Stimulated activated CD8-positive, alpha-beta memory T cell treated with anti-CD3 and anti-CD28 coated beads, Interleukin-7, amount 100 ng/mL, for 4 hours (primary cell): Measurements from ENCODE around the gene RMND1.
"Not testable (repeated sequence)": the region's sequence is repeated elsewhere in the genome, so short reads cannot be mapped to it uniquely, and the experiment has no call there.

Experiments used
- DNase-seq, 2 donors: peaks; one replicate each; pipeline ENCODE4 v3.0.0-alpha.2; 2020; ENCODE audit warnings: low read depth in 2 of 2

Gene RMND1, protein sequence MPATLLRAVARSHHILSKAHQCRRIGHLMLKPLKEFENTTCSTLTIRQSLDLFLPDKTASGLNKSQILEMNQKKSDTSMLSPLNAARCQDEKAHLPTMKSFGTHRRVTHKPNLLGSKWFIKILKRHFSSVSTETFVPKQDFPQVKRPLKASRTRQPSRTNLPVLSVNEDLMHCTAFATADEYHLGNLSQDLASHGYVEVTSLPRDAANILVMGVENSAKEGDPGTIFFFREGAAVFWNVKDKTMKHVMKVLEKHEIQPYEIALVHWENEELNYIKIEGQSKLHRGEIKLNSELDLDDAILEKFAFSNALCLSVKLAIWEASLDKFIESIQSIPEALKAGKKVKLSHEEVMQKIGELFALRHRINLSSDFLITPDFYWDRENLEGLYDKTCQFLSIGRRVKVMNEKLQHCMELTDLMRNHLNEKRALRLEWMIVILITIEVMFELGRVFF

DNA sequence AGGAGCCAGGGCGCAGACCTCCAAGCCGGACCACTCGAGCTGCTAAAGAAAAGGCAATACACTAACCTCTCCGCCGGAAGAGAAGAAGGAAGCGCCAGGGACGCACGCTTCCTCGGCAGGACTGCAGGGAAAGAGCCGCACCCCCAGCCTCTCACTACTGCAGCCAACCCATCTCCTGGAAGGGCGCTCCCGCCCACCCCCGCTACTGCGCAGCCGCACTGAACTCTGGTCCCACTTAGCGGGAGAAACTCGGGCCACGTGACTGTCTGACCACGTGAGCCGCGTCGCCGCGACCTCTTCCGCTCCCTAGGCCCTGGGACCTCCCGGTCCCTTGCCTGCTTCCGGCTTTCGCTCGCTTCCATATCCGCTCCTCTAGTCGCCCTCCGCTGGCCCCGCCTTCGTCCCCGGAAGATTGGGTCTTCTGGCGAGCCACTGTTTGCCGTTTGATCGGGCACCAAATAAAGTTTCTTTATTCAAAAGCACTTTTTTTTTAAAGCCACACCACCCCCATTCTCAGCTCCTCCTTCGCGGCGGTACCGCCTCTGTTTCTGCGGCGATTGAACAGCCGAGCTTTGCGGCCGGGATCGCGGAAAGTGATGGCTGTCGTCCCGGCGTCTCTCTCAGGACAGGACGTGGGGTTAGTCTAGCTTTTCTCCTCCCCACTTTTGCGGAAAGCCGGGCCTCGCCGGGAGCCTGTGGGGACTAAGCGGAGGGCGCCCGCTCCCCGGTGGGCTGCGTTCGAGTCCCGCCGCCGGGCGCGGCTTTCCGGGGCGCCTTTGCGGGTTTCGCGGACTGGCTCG, at the start of gene RMND1:
Gene RMND1, minus strand, starts transcription at position 177 of the 800 bp plus-strand sequence. CDS start 6,315 bp downstream, outside the sequence.
- DNase-seq: peak; percentile 99 to 100

DNA sequence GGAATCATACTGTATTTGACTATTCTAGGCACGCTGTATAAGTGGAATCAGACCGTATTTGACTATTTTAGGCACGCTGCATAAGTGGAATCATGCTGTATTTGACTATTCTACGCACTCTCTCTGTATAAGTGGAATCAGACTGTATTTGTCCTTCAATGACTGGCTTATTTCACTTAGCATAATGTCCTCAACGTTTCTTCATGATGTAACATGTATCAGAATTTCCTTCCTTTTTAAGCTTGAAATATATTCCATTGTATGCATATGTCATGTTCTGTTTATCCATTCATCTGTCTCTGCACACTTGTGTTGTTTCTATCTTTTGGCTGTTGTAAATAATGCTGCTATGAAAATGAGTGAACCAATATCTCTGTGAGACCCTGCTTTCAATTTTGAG, 47.6 kb upstream of the RMND1 start:
- DNase-seq: no peak

DNA sequence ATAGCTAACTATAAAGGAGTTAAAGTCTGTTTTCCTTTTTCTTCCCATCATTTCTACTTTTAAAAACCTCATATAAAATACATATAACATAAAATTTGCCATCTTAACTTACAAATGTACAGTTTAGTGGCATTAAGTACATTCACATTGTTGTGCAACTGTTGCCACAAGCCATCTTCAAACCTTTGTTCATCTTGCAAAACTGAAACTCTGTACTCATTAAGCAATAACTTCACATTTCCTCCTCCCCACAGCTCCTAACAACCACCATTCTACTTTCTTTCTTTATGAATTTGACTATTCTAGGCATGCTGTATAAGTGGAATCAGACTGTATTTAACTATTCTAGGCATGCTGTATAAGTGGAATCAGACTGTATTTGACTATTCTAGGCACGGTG, 46.4 kb upstream of the RMND1 start:
- no peak for DNase-seq

DNA sequence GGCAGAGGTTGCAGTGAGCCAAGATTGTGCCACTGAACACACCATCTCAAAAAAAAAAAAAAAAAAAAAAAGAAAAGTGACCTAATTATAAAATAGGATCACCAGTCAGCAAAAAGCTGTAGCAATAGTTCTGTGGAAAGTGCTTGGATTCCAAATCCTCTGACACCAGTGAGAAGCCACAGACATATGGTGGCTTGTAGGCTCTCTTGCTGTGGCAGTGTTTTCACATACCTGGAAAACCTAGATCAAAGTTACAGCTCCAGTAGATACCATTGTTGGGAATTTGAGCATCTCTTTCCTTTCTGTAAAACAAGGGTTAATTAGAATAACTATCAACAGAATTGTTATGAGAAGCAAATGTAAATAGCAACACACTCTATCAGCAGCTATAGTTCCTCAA, 46.0 kb upstream of the RMND1 start:
- no peak for DNase-seq

DNA sequence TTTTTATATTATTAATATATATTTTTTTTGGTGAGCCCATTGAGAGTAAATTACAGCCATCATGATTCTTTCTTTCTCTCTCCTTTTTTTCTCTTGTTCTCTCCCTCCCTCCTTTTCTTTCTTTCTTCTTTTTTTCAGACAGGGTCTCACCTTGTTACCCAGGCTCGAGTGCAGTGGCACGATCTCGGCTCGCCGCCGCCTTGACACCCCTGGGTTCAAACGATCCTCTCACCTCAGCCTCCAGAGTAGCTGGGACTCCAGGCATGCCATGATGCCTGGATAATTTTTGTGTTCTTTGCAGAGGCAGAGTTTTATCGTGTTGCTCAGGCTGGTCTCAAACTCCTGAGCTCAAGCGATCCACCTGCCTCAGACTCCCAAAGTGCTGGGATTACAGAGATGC, 43.5 kb upstream of the RMND1 start:
- no peak for DNase-seq

DNA sequence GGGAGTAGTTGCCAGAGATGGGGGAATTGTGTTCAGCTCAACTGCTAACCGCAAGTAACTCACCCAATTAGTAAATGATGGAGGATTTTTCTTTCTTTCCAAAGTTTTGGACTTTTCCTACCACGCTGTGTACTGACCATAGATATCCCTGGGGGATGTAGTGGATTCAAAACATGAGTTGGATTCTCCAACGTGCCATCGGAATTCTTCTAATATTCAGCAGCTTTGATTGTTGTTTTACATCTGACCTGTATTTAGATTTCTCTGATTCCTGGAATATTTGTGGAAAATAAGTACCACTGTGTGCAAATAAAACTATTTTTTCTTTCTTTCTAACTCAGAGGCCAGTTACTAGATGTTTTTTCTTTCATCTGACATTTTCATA, 43.0 kb upstream of the RMND1 start:
- DNase-seq: no peak

DNA sequence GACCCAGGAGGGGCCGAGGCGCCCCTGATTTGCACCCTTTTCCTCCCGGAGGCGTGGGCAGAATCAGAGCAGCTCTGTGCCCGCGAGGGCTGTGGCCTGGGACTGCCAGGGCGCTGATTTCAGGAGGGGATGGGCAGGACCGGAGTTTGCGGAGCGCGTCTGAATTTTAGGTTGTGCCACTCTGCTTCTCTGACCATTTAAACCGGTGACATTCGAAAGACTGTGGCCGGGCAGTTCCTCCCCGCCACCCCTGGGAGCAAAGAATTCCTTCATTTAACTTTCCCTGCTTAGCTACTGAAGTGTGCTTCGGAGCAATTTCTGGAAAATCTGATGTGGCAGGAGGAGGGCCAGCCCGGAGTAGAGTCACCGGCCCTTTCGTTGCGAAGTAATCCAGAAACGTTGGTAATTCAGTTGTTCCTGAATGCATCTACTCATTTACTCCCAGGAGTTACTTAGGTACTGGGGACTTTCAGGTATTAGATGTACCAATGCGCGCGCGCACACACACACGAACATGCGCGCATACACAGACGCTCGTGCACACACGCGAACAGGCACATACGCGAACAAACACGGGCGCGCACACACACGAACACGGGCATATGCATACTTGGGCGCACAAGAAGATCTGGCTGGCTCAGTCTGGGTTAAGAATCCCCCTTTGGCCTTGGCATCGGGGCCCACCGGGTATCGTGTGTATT, 42.5 kb upstream of the RMND1 start:
- DNase-seq: no peak

DNA sequence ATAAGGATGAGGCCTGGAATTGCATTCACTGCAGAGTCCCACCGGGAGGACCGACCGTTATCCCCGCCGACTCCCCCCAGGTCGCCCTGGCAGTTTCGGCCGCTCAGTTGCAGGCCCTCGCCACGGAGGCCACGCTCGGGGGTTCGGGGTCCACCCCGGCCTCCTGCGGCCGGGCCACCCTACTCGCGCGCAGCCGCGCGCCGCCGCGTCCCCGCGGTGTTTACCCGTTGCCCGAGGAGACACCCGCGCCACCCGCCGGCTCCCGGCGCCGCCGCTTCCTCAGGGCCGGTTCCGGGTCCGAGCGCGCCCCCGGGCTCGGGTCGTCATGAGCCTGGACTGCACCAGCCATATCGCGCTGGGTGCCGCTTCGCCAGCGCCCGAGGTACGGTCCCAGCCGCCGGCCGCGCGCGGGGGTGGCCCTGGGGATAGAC, 41.9 kb upstream of the RMND1 start, which contains the start of gene CCDC170:
Gene CCDC170, plus strand, starts transcription at position 214 of the 431 bp plus-strand sequence. Its CDS starts 112 bp downstream, at position 326.
- DNase-seq: no peak

DNA sequence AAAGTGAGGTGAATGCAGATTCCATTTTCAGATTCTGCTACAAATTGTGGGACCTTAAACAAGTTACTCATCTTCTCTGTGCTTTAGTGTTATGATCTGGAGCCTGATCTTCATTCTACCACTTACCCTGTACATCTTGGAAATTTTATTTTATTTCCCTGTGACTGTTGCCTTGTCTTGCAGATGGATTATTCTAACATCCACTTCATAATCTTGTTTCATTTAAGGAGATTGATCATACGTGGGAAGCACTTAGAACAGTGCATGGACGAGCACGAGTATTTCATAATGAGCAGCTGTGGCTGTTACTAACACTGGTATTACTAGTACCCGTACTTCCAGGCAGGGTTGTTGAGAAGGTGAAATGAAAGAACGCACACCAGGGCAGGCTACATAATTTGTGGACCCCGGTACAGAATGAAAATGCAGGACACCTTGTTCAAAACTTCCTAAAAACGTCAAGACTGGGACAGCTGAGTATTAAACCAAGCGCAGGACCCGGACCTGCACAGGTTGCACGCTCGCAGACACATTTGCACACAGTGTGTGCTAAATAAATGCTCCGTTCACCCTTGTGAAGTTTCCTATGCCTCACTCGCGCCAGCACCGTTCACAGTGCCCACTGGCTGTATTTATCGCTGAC, 41.4 kb upstream of the RMND1 start:
- DNase-seq: no peak

DNA sequence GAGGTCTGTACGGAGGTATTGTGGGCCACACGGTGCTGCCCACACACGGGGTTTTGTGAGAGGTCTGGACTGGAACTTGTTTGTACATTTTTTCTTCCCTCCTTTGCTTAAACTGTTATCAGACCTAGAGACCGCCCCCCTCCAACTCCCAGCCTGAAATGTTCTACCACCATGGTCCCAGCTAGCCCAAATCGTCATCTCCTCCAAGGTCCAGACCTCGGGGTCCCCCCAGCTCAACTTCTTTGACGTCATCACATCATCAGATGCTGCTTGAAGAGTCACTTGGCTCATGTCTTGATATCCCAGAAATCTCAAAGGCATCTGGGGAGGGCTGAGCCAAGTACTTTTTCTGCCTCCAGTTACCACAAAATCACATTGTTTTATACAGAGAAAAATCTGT, 39.1 kb upstream of the RMND1 start:
- DNase-seq: no peak

DNA sequence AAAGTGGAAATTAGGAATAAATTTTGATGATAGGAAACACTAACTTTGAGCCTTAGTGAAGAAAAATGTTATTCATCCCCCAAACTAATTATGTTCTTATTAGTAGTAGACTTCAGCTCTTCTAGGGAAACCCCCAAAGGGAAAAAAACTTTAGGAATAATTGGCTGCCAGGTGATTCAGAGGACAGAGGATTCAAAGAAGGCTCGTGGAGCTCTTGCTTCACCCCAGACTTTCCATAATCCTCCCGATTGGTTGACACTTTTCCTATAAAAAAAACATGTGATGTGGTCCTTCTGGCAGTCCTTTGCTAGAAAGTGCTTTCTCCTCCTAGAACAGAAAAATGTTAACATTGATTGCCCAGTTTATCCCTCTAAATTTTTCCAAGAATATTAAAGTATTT, 36.3 kb upstream of the RMND1 start:
- DNase-seq: no peak

DNA sequence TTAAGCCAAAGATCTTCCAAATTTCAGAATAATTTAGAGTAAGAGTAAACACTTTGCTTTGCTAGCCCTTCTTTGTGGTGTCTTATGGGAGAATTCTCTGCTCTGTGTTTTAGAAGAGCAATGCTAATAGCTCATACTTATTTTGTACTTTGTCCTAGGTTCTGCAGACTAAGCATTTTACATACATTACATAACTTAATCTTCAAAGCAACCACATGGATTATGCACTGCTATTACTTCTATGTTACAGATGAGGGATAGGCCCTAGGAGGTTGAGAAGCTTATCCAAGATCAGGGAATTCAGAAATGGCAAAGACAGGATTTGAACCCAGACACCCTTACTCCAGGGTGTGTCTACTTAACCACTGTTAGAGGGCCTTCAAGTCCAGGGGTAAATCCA, 32.1 kb upstream of the RMND1 start:
- no peak for DNase-seq

DNA sequence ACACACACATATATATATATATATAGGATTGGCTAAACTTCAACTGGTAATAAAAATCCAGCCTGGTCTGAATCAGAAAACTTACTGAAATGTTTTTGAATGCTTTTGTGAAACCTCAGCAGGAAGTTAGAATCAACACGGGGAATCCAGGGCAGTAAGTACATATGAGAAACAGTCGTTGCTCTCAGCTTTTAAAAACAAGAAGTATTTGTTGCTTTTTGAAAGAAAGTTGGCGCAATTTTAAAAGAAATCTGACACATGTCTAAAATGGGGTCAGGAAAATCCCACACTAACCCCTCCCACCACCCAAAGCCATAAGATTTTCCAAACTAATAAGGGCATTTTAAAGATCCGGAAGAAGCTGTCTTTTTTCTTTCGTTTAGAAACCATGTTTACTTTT, 30.4 kb upstream of the RMND1 start:
- no peak for DNase-seq

DNA sequence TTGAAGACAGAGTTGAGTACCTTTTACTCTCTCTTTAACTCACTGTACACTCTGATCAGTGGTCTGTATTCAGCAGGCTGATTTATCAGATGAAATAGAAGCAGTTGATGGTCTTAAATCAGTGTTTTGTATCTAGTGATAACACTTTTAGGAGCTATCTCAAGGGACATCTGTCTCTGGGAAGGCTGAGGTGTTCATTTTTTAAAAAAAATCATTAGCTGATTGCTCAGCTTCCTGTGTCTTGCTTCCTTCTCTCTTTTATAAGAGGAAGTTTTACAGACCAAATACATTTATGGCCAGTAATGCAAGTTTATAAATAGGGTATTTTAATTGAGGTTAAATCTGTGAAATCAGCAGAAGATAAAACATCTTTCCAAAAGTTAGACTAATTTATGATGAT, 29.9 kb upstream of the RMND1 start:
- DNase-seq: no peak

DNA sequence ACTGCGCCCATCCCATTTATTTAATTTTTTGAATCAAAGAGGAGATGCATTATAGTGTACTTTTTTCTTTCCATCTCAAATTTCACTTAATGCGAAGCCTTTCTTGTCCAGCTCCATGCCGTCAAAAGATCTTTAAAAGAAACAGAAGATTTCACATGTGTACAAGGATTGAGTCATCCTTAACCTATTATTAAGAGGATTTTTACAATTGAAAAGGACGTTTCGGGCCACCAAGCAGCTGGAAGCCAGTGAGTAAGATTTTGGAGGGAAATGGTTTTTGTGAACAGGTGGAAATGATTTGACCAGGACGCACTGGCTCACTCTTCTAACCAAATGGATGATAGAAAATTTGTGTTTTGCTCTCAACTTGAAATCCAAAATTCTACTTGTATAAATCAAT, 26.7 kb upstream of the RMND1 start:
- DNase-seq: no peak

DNA sequence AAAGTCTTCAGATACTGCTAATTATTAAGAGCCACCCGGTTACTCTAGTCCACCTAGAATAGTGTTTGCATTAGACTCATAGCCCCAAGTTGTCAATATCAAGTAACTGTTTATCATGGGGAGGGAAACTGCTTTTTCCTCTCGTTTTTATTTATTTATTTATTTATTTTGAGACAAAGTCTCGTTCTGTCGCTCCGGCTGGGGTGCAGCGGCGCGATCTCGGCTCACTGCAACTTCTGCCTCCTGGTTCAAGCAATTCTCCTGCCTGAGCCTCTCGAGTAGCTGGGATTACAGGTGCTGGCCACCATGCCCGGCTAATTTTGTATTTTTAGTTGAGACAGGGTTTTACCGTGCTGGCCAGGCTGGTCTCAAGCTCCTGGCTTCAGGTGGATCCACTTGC, 25.8 kb upstream of the RMND1 start:
- no peak for DNase-seq

DNA sequence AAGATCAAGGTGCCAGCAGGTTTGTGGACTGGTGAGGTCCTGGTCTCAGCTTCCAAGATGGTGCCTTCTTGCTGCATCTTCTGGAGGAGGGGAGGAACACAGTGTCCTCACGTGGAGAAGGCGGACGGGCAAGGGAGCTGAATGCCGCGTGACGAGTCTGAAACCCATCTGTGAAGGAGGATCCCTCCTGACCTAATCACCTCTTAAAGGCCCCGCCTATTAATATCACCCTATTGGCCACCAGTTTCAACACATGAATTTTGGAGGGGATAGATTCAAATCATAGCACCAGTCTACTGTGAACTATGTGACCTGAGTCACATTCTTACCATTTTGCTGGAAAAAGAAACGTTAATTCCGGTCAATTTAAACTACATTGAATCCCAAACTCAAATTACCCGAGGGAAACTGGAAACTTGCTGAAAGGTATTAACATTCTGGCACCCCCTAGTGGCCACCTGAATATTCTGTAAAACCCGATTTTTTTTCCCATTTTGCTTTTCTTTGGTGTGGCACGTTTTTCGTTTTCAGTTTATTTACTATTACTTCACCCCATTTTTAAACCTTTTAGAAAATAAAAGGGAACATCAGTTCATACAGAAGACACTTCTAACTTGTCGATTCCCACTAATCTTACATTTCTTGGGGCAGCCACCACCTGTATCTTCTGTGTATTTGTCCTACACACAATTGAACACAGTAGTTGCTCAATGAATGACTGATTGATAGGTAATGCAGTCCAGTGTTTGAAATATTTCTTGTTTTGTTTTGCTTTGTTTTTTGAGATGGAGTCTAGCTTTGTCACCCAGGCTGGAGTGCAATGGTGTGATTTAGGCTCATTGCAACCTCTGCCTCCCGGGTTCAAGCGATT, 24.0 kb upstream of the RMND1 start:
- DNase-seq: peak in 1 of 2 donors; percentile 22

DNA sequence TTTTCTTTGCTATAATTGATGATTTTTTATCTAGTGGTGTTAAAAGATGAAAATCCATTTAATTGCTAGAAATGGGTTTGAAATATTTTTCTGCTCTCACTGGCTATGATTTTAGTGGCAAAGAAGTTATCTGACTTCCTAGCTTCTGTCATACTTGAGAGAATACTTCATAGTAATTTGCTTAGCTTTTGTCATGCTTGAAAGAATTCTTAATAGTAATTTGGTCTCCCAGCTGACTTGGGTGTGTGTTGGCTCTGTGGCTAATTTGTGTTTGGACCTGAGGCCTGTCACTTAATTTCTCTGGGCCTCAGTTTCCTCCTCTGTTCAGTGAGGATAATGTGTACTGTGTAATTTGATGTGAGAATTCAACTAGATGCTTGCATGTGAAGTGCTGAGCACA, 12.8 kb upstream of the RMND1 start:
- DNase-seq: no peak

DNA sequence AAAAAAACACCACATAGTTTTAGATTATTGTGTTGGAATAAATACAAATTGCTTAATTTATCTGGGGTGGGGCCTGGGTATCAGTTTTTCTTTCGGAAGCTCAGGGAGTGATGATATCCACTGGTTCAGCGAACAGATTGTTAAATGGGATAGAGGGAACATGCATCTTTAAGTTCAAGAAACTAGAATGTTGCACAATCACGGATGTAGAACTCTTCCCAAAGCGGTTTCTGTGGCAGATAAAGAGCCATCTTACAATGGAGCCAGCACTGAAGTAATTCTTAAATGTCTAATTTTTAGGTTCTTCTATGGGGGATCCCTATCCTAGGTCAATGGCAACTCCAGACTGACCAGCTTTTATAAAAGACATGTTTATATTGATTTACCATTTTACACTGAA, 9.7 kb upstream of the RMND1 start:
- DNase-seq: no peak

DNA sequence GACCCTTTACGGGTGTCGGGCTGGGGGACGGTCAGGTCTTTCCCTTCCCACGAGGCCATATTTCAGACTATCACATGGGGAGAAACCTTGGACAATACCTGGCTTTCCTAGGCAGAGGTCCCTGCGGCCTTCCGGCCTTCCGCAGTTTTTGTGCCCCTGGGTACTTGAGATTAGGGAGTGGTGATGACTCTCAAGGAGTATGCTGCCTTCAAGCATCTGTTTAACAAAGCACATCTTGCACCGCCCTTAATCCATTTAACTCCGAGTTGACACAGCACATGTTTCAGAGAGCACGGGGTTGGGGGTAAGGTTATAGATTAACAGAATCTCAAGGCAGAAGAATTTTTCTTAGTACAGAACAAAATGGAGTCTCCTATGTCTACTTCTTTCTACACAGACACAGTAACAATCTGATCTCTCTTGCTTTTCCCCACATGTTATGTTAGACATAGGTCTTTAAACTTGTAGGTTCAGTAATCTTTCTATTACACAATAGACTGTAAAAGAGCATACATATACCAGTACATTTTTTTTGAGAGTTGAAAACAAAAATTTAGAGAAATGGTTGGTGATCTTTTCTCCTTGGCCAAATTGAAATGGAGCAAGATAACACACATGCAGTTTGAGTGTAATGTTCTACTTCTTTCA, 3.9 kb upstream of the RMND1 start:
- DNase-seq: not testable (repeated sequence)
